ENCODE measurements around the gene ATP5F1D. TPM values are rescaled to one million over a fixed set of nuclear protein-coding genes. Genes with fewer than 3 reads are reported as not detected.

ATP5F1D gene
- total RNA-seq, 1 experiment from 2014 or later: 157 TPM

- Histone ChIP-seq H4K20me1 (ENCODE audit: insufficient read depth) (no peaks in the 10 kb centered on the region), H3K9me2 (ENCODE audit: insufficient read depth) (no peaks in the 10 kb centered on the region), H3K9me3 (ENCODE audit: insufficient read depth, low read depth) (no peaks in the 10 kb centered on the region), H3K4me3 (no peak overlapping the region), H3K36me3 (ENCODE audit: low read depth) (no peaks in the 10 kb centered on the region), H3K27me3 (ENCODE audit: insufficient read depth, low read depth) (peaks cover 34% of the 10 kb centered on the region; the same call in 1 of the 2 replicates), H3K4me1 (replicated peaks; ENCODE audit: insufficient read depth) (no peaks in the 10 kb centered on the region), H3K4me2 (no peak overlapping the region), H2AFZ (no peak overlapping the region), H3K79me2 (ENCODE audit: low read depth) (no peaks in the 10 kb centered on the region), H3F3A (ENCODE audit: insufficient read depth, low read depth) (peaks cover 4% of the 10 kb centered on the region; the same call in 1 of the 2 replicates), H3K27ac (no peak overlapping the region)
- no peak for DNase-seq
- intact Hi-C loops (cut with micrococcal nuclease; ENCODE audit: unreplicated experiment): no loop called here
- ChIA-PET POLR2A (ENCODE audit: unreplicated experiment) (no interaction called here), CTCF (no interaction called here)
- TF ChIP-seq CTCF (conservative IDR thresholded peaks at IDR 0.05): no peak
- no peak for TF ChIP-seq EZH2 (IDR thresholded peaks at IDR 0.05; ENCODE audit: low read depth)
- BruUV-seq (replicated peaks): no TSS peak
These were observed 48.1 kb downstream of the ATP5F1D start for GRCh38 chr19:1289686-1290025.

- Histone ChIP-seq H3K27ac (no peak overlapping the region), H3K9me2 (ENCODE audit: insufficient read depth) (no peaks in the 10 kb centered on the region), H3K4me2 (no peak overlapping the region), H3K79me2 (ENCODE audit: low read depth) (no peaks in the 10 kb centered on the region), H3K4me3 (no peak overlapping the region), H4K20me1 (ENCODE audit: insufficient read depth) (no peaks in the 10 kb centered on the region), H3K9me3 (ENCODE audit: insufficient read depth, low read depth) (no peaks in the 10 kb centered on the region), H3K36me3 (ENCODE audit: low read depth) (no peaks in the 10 kb centered on the region), H3F3A (ENCODE audit: insufficient read depth, low read depth) (no peaks in the 10 kb centered on the region; the same call in 1 of the 2 replicates), H2AFZ (no peak overlapping the region), H3K4me1 (replicated peaks; ENCODE audit: insufficient read depth) (no peaks in the 10 kb centered on the region), H3K27me3 (ENCODE audit: insufficient read depth, low read depth) (peaks cover 34% of the 10 kb centered on the region; the same call in 1 of the 2 replicates)
- no peak for DNase-seq
- ChIA-PET CTCF (no interaction called here), POLR2A (ENCODE audit: unreplicated experiment) (no interaction called here)
- intact Hi-C loops (cut with micrococcal nuclease; ENCODE audit: unreplicated experiment): no loop called here
- TF ChIP-seq CTCF (conservative IDR thresholded peaks at IDR 0.05) (no peak), EZH2 (IDR thresholded peaks at IDR 0.05; ENCODE audit: low read depth) (no peak)
- no TSS peak for BruUV-seq (replicated peaks)
These were observed 48.7 kb downstream of the ATP5F1D start for GRCh38 chr19:1290196-1290702.

DNA sequence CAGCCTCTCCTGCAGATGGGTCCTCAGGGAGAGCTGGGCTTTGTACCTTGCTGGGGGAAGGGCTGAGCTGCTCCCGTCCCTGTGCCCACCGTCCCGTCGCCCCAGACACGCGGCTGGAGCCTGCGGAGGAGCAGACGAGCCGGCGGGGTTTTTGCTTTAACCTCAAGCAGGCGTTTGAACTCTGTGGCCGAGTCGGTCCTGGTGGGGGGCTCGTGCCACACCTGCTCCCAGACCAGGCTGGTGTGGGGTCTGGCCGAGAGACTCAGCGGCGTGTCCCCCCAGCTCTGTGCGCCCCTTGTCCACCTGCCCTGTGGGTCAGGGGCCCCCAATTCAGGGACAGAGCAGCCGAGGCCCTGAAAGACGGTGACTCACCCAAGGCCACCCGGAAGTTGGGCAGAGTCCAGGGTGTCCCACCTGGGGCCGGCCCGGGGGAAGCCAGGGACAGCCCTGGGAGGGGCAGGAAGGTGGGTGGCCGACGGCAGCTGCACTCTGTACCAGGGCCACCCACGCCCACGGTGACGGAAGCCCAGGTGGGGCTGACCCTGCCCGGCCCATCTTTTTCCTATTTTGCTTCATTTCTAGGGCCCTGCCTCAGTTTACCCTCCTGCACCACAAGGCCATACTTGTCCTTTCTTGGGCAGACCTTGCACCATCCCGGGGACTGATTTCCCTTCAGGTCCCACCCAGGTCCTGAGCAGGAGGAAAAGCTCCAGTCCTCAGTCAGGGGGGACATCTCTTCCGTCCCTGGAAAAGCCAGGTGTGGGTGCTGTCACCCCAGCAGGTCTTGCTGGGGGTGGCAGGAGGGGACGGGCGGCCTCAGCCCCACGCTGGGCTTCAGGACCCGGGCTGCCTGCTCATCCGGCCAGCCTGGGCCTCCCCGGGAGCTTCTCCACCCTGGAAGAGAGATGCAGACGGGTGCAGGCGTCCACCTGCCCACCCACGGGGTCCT lies 49.4 kb downstream of the ATP5F1D start:
- Histone ChIP-seq H3K27ac (no peak overlapping the region), H4K20me1 (ENCODE audit: insufficient read depth) (no peaks in the 10 kb centered on the region), H3K4me3 (no peak overlapping the region), H3K4me2 (no peak overlapping the region), H3K4me1 (replicated peaks; ENCODE audit: insufficient read depth) (no peaks in the 10 kb centered on the region), H3K36me3 (ENCODE audit: low read depth) (no peaks in the 10 kb centered on the region), H3K9me3 (ENCODE audit: insufficient read depth, low read depth) (no peaks in the 10 kb centered on the region), H3F3A (ENCODE audit: insufficient read depth, low read depth) (no peaks in the 10 kb centered on the region), H3K27me3 (ENCODE audit: insufficient read depth, low read depth) (peaks cover 34% of the 10 kb centered on the region; the same call in 1 of the 2 replicates), H3K9me2 (ENCODE audit: insufficient read depth) (no peaks in the 10 kb centered on the region), H3K79me2 (ENCODE audit: low read depth) (no peaks in the 10 kb centered on the region), H2AFZ (no peak overlapping the region)
- POLR2A ChIA-PET (ENCODE audit: unreplicated experiment): no interaction called here
- intact Hi-C loops (cut with micrococcal nuclease; ENCODE audit: unreplicated experiment): no loop called here
- CTCF ChIA-PET: no interaction called here
- no TSS peak for BruUV-seq (replicated peaks)
- TF ChIP-seq EZH2 (IDR thresholded peaks at IDR 0.05; ENCODE audit: low read depth) (no peak), CTCF (conservative IDR thresholded peaks at IDR 0.05) (no peak)
- DNase-seq: no peak
